HL-60/S4 treated with retinoic acid at 250 ng/mL for 4 days and 3 days (cell line): Measurements from ENCODE around the gene C10orf67.

Source experiments
- in situ Hi-C: fragments of 300-500 bp; cut with MboI; formaldehyde crosslinking; loops from 2 replicates; pipeline ENCODE4 v1.7.0; 2022; ENCODE audit warnings: low sequenced_read_pairs

C10orf67 gene

DNA sequence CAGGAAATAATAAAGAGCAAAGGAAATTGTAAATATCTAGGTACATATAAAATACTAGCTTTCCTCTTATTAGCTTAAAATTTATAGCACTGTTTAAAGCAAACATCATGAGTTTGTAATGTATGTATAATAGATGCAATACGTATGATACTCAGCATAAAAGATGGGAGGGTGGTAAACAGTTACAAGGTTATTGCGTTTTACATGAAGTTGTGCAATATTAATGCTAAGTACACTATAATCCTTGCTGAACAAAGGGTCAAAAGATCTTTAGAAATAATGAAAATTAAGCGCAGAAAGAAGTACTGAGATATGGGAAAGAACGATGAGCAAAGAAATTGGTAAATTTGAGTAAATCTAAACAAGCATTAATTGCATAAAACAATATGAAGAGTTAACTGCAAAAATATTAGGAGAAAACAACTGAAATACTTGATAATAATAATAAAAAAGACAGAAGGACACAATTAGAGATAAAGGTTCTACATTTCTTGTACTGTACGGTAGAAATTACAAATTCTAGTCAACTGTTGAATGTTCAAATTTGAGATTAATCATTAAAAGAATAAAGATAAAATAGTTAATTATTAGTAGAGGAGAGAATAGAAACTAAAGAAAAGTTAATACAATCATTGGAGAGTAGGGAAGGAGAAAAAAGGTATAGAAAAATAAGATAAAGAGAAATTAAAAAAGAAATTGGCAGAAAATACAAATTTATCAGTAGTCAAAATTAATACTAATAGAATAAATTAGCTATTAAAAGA lies 17.9 kb downstream of the C10orf67 start:
- in situ Hi-C loops = no loop called here

DNA sequence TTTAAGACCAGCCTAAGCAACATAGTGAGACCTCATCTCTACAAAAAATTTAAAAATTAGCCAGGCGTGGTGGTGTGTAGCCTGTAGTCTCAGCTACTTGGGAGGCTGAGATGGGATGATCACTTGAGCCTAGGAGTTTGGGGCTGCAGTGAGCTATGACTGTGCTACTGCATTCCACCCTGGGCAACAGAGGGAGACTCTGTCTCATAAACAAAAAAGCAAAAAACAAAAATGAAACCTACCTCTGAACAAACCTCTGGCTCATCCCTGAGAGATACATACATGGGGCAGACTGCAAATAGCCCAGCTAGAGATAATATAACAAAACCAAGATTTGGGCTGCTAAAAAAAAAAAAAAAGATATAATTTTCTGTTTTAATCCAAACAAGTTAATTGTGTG lies 19.5 kb downstream of the C10orf67 start:
- in situ Hi-C loops = no loop called here

DNA sequence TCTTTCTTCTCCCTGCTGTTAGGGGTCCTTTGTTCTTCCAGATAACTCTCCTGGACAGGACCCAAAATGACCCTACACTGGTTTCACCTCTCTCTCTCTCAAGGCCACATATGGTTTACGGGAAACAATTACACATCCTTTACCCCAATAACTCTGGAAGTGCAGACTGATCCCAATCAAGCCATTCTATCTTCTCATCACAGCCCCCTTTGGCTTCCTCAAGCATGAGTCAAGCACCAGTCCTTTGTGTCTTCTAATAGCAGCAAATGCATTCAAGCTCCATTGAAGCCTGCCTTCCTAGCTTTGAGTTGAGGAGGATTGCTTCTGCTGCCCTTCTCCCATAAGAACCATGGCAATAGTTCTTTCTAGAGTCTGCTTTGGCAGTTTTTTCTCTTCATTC lies 20.2 kb downstream of the C10orf67 start:
- in situ Hi-C loops = loop anchor here (25.0 kb wide), 1 partner anchor 888 kb away; the partner anchor contains the start of gene KIAA1217

DNA sequence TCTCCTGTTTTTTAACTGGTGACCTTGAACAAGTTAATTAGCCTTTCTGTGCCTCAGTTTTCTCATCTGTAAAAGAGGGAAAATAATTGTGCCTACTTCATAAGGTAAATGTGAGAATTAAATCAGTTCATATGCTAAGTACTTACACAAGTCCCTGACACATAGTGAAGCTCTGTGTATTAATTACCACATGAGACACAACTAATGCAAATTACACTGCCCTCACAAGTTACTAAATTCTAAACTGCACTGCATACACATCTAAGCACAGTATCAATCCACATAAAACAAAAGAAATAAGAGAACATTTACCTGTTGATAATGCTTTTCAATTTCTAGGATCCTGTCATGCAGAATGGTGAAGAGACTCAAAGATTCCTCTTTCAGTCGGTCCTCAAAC lies 22.5 kb downstream of the C10orf67 start:
- in situ Hi-C loops = loop anchor here (25.0 kb wide), 1 partner anchor 890 kb away; the partner anchor contains the start of gene KIAA1217

DNA sequence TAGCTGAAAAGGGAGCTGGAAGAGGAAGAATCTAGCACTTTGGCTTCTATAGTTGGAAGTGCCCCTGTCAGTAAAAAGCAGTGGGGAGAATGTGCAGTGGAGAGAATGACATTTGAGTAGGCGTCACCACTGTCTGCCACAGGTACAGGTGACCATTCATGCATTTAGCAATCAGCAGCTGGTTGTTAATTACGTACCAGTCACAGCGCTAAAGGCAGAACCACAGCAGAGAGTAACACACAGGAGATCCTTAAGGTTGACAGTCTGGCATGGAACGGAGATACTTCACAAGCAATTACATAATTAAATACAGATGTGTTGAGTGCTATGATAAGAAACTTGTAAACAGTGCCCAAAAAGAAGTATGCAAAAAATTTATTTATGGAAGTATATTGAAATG lies 24.8 kb downstream of the C10orf67 start:
- in situ Hi-C loops = loop anchor here (25.0 kb wide), 1 partner anchor 892 kb away; the partner anchor contains the start of gene KIAA1217

DNA sequence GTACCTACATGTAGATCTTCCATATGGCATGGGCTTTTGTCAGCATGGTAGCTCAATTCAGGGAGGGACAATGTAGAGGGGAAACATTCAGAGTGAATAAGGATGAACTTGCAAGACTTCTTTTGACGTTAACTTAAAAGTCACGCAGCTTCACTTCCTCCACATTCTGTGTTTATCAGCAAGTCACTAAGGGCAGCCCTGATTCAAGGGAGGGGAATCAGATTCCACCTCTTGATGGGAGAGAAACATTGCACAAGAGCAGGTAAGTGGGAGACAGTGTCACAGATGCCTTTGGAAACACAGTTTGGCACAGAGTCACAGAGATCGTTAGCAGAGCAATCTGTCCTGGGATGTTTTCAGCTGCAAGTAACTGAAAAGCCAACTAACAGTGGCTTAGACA lies 26.2 kb downstream of the C10orf67 start:
- in situ Hi-C loops = loop anchor here (25.0 kb wide), 1 partner anchor 894 kb away; the partner anchor contains the start of gene KIAA1217

DNA sequence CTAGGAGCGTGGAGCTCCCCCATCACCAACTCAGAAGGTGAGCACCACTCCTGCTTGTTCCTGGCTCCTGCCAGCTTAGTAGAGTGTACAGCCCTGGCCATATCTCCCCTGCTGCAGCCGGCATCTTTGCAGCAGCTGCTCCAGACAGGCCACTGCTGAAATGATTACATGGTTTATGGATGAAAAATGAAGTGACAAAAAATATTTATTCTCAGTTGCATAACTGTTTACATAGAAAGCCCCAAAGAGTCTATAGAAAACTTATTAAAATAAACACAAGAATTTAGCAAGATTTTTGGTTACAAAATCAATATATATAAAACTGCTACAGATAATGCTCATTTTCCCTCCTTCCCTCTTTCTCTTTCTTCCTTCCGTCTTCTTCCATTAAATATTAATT lies 27.2 kb downstream of the C10orf67 start:
- in situ Hi-C loops = loop anchor here (25.0 kb wide), 1 partner anchor 895 kb away; the partner anchor contains the start of gene KIAA1217

DNA sequence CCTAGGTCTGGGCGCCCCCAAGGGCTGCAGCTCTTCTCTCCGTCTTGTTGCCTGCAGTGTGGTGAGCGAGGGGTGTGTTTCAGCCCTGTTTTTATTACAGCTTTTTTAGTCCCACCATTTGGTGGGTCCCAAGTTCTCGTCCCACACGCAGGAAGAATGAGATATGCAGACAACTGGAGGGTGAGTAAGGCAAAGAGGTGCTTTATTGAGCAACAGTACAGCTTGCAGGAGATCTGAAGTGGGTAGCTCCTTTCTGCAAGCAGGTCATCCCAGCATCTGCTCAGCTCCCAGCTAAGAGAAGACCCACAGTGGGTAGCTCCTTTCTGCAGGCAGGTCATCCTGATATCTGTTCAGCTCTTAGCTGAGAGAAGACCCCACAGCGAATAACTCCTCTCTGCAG lies 28.2 kb downstream of the C10orf67 start:
- in situ Hi-C loops = loop anchor here (25.0 kb wide), 1 partner anchor 896 kb away; the partner anchor contains the start of gene KIAA1217

DNA sequence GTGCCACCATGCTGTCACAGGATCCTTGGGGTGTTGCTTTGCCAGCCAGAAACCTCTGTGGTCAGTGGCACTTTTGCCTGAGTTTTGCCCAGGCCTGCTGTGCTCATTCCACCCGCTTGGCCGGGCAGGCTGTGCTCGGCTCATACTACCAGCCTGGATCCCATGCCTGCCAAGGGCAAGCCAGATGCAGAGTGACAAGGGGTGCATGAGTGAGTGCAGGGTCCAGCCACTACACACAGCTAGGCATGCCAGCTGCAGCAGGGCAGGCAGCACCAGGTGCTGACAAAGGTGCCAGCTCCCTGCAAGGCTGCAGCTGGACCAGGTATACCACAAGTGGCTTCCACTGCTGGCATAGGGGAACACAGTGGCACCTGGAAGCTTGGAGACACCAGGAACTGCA lies 28.6 kb downstream of the C10orf67 start:
- in situ Hi-C loops = loop anchor here (25.0 kb wide), 1 partner anchor 896 kb away; the partner anchor contains the start of gene KIAA1217

DNA sequence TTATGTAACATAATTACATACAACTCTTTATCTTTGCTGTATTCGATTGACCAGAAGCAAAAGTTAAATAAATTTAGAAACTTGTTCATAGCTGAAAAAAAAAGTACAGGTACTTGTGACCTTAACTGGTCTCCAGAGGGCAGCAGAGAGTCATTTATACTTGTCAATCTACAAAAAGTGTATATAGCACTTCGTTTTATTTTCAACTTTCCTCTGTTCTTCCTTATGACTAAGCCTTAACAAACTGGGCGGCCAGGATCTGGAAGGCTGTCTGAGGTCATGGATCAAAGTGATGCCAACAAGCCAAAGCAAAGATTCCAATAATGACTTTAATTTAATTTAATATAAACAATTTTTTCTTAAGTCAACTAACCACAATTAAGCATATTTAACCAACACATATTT lies 29.8 kb downstream of the C10orf67 start:
- in situ Hi-C loops = loop anchor here (25.0 kb wide), 1 partner anchor 897 kb away; the partner anchor contains the start of gene KIAA1217

DNA sequence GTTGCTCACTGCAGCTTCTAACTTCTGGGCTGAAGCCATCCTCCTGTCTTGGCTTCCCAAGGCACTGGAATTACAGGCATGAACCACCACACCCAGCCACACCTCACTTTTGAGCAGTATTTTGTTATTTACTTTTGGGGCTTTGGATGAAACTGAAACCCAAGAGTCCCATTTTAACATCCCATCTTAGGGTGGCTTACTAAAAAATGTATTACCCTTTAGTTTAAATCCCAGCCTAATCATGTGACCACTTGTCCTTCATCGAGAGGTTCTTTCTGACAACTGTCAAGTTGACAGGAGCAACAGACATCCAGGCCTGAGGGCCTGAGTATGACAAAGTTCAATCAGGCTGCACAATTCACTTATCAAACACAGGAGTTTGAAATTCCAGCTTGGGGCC lies 33.6 kb downstream of the C10orf67 start:
- in situ Hi-C loops = loop anchor here (25.0 kb wide), 1 partner anchor 901 kb away; the partner anchor contains the start of gene KIAA1217

DNA sequence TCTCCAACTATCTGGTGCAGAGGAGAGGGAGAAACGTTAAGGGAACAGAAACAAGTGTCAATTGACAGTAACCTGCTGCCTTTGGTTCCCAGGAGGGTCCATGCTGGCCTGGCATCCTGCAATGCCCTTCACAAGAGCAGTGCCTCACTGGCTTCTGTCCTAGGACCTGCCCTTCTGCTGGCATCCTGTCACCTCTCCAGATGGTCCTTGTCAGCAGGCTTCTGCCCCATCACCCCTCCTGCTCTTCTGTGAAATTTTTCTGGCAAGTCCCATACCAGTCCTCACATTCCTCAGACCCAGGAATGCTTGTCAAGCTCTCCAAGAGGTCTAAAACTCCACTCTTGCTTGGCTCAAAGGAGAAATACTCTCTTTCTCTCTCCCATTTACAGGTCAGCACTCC lies 34.2 kb downstream of the C10orf67 start:
- in situ Hi-C loops = loop anchor here (25.0 kb wide), 1 partner anchor 902 kb away; the partner anchor contains the start of gene KIAA1217

DNA sequence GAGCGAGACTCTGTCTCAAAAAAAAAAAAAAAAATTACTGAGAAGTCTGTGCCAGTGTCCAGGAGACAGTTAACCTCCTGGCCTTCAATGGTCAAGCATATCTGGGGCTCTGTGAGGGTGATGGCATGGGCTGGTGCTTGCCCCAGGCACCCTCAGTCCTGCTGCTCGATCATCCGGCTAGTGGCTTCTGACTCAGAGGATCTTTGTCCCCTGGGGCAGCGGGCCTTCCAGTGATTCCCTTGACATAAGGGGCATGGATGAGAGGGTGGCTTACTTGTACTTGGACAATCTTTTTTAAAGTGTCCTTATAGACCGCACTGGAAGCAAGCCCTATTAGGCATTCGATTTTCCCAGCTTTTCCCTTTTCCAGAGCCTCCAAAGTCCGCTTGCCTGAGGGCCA lies 44.6 kb downstream of the C10orf67 start:
- in situ Hi-C loops = loop anchor here (25.0 kb wide), 1 partner anchor 912 kb away; the partner anchor contains the start of gene KIAA1217

DNA sequence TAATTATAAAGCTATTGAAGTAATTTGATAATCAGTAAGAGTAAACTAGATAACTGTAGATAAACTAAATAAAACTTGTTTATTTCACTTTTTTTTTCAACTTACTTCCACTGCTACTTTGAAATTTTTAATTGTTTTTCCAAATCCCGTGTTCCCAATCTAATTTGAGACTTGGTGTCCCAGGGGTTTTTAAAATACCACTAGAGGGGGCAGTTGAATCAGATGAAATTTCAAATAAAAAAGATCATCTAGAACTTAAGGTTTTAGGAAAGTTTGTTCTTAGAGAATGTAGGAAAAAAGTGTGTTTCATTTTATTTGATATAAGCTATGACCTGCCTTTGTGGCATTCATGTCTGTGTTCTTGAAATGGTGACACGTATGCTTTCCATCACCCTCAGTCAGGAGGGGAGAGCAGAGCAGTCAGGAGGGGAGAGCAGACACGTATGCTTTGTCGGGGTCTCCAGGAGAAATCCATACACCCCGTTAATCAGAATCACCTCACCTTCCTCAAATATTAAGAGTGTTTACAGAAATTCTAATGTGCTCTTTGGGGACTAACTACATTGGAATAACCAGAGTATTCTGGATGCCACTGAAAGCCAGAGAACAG lies 49.9 kb downstream of the C10orf67 start:
- in situ Hi-C loops = no loop called here

DNA sequence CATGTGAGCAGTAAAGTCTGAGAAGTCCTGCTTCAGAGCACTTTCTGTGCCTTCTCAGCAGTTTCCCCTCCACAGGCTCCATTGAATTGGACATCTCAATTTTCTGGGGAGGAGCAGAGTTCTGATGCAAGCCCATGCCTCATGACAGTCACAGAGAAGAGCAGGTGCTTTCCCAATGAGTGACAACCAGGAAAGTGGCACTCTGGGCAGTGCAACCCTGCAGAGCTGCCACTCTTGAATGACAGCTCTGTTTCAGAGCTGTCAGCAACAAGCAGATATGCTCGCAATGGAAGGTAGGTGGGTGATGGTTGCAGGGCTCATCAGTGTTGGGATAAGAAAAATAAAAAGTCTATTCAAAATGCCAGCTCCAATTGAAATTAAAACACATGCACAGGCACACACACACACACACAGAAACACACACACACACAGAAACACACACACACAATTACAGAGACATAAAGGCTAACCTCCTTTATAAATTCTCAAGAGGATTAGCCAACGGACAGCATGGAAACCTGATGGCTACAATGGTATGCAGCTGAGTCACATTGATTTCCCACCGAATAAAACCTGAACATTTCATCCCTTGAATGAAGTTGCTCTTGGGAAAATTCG lies 50.5 kb downstream of the C10orf67 start:
- in situ Hi-C loops = no loop called here

DNA sequence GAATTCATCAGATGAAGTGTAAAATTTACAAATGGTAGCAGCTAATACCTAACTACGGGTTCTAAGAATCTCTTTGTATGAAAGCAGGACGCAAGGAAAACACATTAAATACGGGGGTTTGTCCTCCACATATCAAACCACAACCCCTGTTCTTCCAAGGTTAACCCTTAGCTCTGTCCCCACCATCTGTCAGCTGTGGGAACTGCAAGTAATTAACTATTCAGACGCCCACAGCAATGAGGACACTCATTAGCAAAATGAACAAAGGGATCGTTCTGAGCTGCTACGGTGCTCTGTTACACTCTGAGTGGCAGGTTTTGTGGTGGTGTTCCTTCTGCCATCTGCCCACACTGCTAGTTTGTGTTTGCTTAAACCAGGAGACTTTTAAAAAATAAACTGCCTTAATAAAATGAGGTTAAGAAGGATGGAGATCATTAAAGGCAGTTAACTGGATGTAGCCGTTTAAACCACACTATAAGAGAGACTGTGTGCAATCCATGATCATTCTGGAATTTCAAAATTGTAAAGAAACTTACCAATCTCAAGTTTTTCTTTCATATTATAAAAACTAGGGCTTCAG lies 51.4 kb downstream of the C10orf67 start:
- in situ Hi-C loops = no loop called here

DNA sequence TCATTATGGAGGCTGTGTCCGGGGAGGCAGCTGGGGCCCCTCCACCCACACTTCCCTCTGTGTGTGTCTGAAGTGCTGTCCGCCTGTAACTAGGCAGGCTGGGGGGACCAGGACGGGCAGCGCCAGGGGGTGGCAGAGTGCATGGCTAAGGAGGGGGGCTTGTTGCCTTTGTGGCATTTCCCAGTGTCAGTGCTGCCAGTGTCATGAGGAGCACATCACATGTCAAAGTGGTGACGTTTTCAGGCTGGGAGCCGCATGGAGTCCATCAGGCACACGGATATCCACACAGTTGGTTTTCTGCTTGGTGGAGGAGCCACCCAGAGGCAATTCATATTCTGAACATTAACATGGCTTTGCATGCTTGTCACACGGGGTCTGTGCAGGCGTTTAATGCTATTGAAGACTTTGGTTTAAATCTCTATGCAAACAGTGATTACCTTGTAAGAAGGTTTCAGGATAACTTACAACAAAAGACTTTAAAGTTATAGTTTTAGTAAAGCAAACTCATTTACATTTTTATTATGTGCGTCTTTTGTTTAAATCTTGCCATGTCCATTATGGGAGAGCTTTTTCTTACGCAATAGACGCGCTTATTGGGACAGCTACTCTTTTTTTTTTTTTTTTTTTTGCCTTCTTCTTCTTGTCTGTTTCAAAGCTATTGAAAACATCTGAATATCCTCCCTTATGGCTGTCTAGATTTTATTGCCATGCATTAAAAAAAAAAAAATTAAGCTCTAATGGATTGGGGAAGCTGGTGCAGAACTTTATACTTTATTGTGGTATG lies 52.9 kb downstream of the C10orf67 start:
- in situ Hi-C loops = no loop called here

DNA sequence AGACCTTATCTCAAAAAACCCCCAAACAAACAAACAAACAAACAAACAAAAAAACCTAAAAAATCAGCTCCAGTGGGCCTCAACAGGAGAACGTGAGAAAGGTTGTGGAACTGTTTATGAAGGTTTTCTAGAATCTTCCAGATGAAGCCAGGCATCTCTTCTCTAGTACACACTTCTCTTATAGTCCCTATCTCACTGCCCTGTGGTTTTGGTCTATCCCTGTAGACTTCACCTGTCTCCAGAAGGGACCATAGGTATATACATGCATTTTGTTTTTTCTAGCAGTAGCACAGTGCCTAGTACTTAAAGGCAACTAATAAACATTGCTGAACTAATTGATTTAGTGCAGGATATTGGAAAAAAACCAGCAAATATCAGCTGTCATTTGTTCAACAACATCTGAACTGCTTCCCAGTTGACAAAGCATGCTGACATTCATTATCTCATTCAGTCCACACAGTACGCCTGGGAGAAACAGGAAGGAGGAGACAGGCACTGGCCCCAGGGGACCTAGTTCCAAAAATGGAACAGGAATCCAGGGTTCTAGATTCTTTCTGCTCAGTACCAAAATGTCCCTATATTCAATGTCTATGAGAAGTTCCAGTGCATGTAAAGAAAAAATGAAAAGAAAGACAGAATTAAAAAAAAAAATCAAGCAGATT lies 59.8 kb downstream of the C10orf67 start:
- in situ Hi-C loops = no loop called here

DNA sequence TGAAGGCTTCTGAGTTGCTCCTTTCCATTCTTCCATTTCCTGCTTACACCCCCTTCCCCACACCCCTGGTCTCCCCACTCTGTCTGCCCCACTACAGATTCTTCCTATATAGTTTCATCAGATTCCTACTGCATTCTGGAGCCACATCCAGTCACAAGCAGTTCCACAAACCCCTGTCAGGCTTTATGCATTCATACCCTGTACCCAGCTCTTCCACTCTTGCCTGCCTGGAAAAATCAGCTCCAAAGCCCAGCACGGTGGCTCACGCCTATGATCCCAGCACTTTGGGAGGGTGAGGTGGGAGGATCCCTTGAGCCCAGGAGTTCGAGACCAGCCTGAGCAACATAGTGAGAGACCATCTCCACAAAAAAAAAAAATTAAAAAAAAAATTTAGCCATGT lies 60.4 kb downstream of the C10orf67 start:
- in situ Hi-C loops = no loop called here

DNA sequence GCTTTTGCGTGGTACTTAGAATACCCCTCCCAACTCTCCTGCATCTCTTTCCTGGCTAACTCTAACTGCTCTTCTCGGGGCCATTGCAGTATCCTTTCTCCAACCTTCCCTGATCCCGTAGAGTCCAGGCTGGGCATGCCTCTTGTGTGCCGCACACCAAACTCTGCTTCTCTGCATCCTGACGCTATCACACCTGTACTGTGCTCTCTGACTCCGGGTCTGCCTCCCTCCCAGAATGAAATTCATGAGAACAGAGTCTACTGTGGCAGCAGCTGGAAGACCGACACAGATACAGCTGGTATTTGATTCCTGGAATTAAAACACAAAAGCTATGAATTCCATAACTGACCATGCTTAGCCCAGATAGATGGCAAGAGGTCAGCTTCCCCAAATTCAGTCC lies 60.9 kb downstream of the C10orf67 start:
- in situ Hi-C loops = no loop called here
